ENCODE results near the gene NT5C1B.

- TF ChIP-seq POLR2A (IDR thresholded peaks at IDR 0.05; ENCODE audit: low read length): no peak
- TF ChIP-seq GATA3 (IDR thresholded peaks at IDR 0.05; ENCODE audit: borderline replicate concordance): no peak
- no peak for TF ChIP-seq HEYL (CRISPR knock-in tag; IDR thresholded peaks at IDR 0.05)
These were observed 8.2 kb upstream of the NT5C1B start for GRCh38 chr2:18597618-18598017.

Data from A549 (cell line).